Activated CD4-positive, alpha-beta T cell treated with anti-CD3 and anti-CD28 coated beads, Interleukin-2, amount 10 ng/mL, durations not matched to agents 24 days and 14 days (primary cell): ENCODE data around the gene CENPU. TPM values are rescaled to one million over a fixed set of nuclear protein-coding genes. Genes with fewer than 3 reads are reported as not detected.
A peak's percentile ranks its signal among the peaks of the same experiment; 100 is the strongest.

Source experiments
- DNase-seq: peaks from one replicate; pipeline ENCODE4 v3.0.0; 2022
- H3K27ac Mint-ChIP-seq: one replicate; pipeline ENCODE4 v1.8.0; 2022; ENCODE audit warnings: mild to moderate bottlenecking, mixed read lengths
- H3K27me3 Mint-ChIP-seq: one replicate; pipeline ENCODE4 v1.8.0; 2022; ENCODE audit warnings: mixed read lengths
- H3K36me3 Mint-ChIP-seq: one replicate; pipeline ENCODE4 v1.8.0; 2022; ENCODE audit warnings: low read depth, mild to moderate bottlenecking, mixed read lengths
- H3K4me1 Mint-ChIP-seq: one replicate; pipeline ENCODE4 v1.8.0; 2021; ENCODE audit warnings: mixed read lengths
- H3K4me3 Mint-ChIP-seq: one replicate; pipeline ENCODE4 v1.8.0; 2022; ENCODE audit warnings: mild to moderate bottlenecking, moderate library complexity, mixed read lengths
- H3K9me3 Mint-ChIP-seq: one replicate; pipeline ENCODE4 v1.8.0; 2021; ENCODE audit warnings: mixed read lengths
- intact Hi-C: fragments of 100-400 bp; cut with micrococcal nuclease; formaldehyde crosslinking; loops from one replicate; pipeline ENCODE4 v1.15.1; 2023
- total RNA-seq: library from RNA; stranded (reverse); gene quantifications from 2 replicates; pipeline ENCODE4 v1.2.3, GENCODE V29; 2022

Gene CENPU
- total RNA-seq, 1 donor from 2014 or later: 71.7 TPM

DNA sequence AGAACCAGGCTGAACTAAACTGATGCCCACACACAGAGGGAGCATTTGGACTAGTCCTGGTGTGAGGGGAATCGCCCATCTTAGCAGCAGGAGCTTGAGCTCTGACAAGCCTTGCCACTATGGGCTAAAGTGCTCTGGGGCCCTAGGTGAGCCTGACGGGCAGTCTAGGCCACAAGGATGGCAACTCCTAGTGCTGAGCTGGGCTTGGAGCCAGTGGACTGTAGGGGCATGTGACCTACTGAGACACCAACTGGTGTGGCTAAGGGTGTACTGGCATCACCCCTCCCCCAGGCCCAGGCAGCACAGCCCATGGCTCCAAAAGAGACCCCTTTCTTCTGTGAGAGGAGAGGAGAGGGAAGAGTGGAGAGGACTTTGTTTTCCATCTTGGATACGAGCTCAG is 14.5 kb downstream of the CENPU start:
- Mint-ChIP-seq H3K27ac (no peak overlapping the region), H3K4me1 (peaks cover 41% of the 10 kb centered on the region), H3K9me3 (peaks cover 13% of the 10 kb centered on the region), H3K4me3 (no peak overlapping the region), H3K27me3 (no peaks in the 10 kb centered on the region), H3K36me3 (peaks cover 73% of the 10 kb centered on the region)
- intact Hi-C loops: no loop called here
- DNase-seq: peak; percentile 51

DNA sequence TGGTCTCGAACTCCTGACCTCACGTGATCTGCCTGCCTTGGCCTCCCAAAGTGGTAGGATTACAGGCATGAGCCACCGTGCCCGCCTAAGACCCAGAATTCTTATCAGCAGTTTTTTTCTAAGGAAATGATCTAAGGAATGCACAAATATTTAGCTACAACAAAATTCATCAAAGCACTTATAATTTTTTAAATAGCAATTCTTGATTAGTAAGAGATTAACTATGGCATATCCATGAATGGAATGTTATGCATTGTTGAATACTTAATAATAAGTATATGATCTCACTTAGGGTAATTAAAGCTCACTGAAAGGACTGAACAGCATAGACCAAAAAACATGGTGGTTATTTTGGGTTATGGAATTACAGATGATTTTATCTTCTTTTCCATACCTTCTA is 18.4 kb downstream of the CENPU start:
- H3K4me1 Mint-ChIP-seq: peaks cover 32% of the 10 kb centered on the region
- intact Hi-C loops: no loop called here
- DNase-seq: no peak
- H3K27me3 Mint-ChIP-seq: no peaks in the 10 kb centered on the region
- H3K4me3 Mint-ChIP-seq: no peak overlapping the region
- no peaks in the 10 kb centered on the region for H3K9me3 Mint-ChIP-seq
- no peak overlapping the region for H3K27ac Mint-ChIP-seq
- peaks cover 64% of the 10 kb centered on the region for H3K36me3 Mint-ChIP-seq

DNA sequence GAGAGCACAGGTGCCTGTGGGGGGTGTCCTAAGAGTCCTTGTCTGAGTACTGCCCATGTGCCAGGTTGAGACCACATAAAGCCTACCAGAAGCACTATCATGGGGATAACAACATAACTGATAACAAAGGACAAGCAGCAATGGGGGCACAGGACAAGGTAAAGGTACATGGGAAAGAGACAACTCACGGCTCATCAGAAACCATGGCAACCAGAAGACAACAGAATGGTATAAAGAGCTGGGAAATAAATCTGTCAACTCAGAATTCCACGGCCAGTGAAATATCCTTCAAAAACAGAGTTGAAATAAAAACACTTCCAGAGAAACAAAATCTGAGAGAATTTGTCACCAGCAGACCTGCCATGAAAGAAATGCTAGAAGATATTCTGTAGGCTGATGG is 20.0 kb downstream of the CENPU start:
- Mint-ChIP-seq H3K36me3 (peaks cover 63% of the 10 kb centered on the region), H3K4me1 (peaks cover 26% of the 10 kb centered on the region), H3K27me3 (no peaks in the 10 kb centered on the region), H3K9me3 (no peaks in the 10 kb centered on the region), H3K27ac (no peak overlapping the region), H3K4me3 (no peak overlapping the region)
- intact Hi-C loops: no loop called here
- DNase-seq: peak; percentile 44

DNA sequence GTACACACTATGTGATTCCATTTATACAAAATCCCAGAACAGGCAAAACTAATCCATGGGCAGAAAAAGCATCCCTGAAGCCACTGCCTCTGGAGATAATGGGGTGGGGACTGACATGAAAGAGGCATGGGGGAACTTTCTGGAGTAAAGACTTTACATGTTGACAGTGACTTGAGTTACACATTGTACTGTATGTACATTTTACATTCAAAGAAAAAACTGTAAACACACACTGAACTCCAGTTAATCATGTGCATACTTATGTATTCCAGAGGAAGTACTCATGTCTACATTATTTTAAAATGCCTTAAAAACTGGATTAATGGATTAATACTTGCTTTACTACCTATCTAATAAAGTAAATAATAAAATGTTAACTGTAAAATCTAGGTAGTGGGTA is 21.6 kb downstream of the CENPU start:
- Mint-ChIP-seq H3K27ac (no peak overlapping the region), H3K9me3 (no peaks in the 10 kb centered on the region), H3K4me3 (no peak overlapping the region), H3K4me1 (peaks cover 20% of the 10 kb centered on the region), H3K36me3 (peaks cover 64% of the 10 kb centered on the region), H3K27me3 (no peaks in the 10 kb centered on the region)
- intact Hi-C loops: no loop called here
- no peak for DNase-seq

DNA sequence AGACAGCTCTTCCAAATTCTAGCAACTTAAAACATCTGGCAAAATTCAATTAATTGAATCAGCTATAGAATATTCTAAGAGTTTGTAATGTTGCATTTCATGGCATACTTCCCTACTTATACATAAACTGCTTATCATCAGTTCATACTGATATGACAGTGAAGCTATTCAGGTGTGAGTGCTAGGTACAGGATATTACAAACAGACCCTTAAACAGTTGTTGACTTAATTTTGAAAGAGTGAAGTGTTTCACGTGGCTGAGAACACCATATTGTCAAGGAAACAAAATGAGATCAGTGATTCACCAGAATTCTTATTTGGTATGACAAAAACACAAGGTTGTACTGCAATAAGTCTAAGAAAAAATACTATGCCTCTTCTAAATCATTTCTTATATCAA is 27.4 kb downstream of the CENPU start:
- no peaks in the 10 kb centered on the region for H3K27me3 Mint-ChIP-seq
- no peaks in the 10 kb centered on the region for H3K9me3 Mint-ChIP-seq
- peaks cover 62% of the 10 kb centered on the region for H3K36me3 Mint-ChIP-seq
- H3K4me3 Mint-ChIP-seq: peak overlapping the region; percentile 37
- intact Hi-C loops: loop anchor here (2.0 to 5.0 kb wide), 2 partner anchors 14 to 39 kb away; no protein-coding TSS in a partner anchor
- DNase-seq: peak; percentile 31
- H3K27ac Mint-ChIP-seq: peak overlapping the region; percentile 68
- peaks cover 22% of the 10 kb centered on the region for H3K4me1 Mint-ChIP-seq

DNA sequence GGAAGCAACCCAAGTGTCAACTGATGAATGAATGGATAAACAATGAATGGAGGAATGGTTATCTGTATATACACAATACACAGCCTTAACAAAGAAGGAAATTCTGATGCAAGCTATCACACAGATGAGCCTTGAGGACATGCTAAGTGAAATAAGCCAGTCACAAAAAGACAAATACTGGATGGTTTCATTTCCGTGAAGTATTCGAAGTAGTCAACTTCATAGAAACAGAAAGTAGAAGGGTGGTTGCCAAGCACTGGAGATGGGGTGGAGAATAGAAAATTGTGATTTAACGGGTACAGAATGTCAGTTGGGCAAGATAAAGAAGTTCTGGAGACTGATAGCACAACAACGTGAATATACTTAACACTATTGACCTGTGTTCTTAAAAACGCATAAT is 28.2 kb downstream of the CENPU start:
- Mint-ChIP-seq H3K27ac (peak overlapping the region; percentile 55), H3K4me1 (peaks cover 22% of the 10 kb centered on the region), H3K9me3 (no peaks in the 10 kb centered on the region), H3K27me3 (no peaks in the 10 kb centered on the region), H3K4me3 (peak overlapping the region; percentile 9), H3K36me3 (peaks cover 60% of the 10 kb centered on the region)
- peak; percentile 70 for DNase-seq
- intact Hi-C loops: loop anchor here (2.0 to 5.0 kb wide), 2 partner anchors 13 to 38 kb away; no protein-coding TSS in a partner anchor

DNA sequence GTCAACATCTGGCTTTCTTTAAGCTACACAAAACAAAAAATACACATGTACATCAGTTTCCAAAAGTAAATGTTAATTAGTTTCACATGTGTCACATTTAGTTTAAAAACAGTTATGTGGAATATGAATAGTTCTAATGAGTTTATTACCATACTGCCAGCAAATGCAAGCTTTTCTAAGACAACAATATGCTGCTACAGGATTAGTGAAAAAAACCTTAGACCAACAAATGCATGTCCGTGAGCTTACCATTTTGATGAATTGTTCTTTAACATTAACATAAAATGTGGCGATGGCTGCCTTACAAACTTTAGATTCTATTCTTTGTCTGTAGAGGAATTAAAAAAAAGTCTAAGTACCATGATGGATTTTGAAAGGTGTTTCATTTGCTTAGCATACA is 31.8 kb downstream of the CENPU start:
- DNase-seq: peak; percentile 3
- Mint-ChIP-seq H3K27ac (no peak overlapping the region), H3K9me3 (no peaks in the 10 kb centered on the region), H3K27me3 (no peaks in the 10 kb centered on the region), H3K36me3 (peaks cover 46% of the 10 kb centered on the region), H3K4me3 (no peak overlapping the region), H3K4me1 (peaks cover 15% of the 10 kb centered on the region)
- intact Hi-C loops: no loop called here

DNA sequence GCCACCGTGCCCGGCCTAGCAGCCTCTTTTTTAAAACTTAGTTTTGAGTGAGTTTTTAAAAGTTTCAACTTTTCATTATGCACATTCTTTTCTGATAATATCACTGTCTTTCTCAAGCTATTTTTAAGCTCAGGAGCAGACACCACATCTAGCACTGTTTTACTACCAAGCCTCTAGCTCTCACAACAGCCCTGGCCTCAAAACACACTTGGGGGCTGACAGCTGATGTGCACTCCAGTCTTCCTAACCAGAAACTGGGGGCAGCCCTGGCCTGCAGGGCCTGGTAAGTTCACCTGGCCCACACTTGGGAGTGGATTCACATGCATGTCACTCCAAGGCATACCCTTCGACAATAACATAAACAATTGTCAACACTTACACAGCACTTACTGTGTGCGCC is 34.0 kb downstream of the CENPU start:
- intact Hi-C loops: no loop called here
- Mint-ChIP-seq H3K9me3 (no peaks in the 10 kb centered on the region), H3K4me3 (no peak overlapping the region), H3K27me3 (no peaks in the 10 kb centered on the region), H3K27ac (peak overlapping the region; percentile 4), H3K4me1 (peaks cover 1% of the 10 kb centered on the region), H3K36me3 (peaks cover 44% of the 10 kb centered on the region)
- peak; percentile 52 for DNase-seq

DNA sequence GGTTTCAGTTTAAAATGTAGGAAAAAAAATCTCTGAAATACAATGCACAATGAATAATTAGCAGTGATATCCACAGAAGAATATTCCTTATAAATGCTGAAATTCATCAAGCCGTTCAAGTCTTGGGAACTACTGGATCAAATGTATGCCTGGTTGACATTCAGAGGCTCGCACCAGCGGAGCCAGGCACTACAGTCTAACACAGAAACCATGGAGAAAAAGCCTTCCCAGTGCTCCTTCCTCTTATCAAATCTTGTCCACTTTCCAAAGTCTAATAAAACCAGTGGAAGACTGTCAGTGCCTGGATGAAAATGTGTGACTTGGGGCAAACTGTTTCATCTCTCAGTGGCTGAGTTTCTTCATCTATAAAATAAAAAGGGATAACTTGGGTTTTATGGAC is 35.9 kb downstream of the CENPU start:
- Mint-ChIP-seq H3K36me3 (peaks cover 46% of the 10 kb centered on the region), H3K4me1 (peaks cover 1% of the 10 kb centered on the region), H3K27ac (no peak overlapping the region), H3K4me3 (no peak overlapping the region), H3K27me3 (no peaks in the 10 kb centered on the region), H3K9me3 (no peaks in the 10 kb centered on the region)
- peak; percentile 42 for DNase-seq
- intact Hi-C loops: no loop called here

DNA sequence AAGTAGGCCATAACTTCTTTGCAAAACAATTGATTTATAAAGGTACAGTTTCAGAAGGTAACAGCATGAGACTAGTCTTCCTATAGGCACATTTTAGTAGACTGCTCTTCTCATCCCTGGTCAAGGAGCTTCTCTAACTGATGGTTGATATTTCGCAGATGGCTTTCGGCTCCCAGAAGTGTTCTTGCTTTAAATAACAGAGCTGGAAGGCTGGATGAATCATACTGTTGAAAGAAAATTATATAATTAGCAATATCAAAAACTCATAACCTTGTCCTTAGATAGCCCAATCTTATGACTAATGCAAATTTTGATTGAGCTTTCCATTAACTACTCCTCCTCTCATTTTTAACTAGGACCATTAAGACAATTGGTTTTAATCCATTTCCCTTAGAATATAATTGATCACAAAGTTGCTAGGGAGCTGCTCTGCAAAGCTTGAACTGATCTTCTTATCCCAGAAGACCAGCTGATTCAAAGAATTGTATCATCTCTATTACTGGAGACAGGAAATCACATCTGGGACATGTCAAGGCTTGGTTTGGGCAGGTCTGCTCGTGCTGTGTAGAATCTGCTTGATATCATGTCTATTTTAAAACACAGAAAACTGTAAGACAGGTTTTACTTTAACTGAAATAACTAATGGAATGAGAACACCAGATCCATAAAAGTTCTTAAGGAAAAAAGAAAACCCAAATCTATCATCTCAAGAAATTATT is 38.6 kb downstream of the CENPU start:
- Mint-ChIP-seq H3K27me3 (no peaks in the 10 kb centered on the region), H3K36me3 (peaks cover 52% of the 10 kb centered on the region)

DNA sequence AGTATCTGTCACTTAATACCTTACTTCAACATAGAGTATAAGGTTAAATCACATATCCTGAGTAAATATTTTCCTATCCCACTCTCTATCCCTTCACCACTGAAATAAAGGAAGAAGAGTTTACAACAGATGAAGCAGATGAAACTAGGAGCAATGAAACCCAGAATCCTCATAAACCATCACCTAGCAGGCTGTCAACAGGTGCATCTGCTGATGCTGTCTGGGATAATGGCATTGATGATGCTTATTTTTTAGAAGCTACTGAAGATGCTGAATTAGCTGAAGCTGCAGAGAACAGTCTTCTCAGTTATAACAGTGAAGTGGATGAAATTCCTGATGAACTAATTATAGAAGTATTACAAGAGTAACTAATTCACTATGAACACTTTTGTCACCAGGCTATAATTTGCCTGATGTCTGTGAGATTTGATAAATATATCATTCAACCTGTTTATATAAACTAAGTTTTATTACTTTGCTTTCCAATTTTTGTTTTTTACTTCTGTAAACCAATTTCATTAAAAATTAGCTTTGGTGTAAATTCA is 39.4 kb downstream of the CENPU start:
- intact Hi-C loops: loop anchor here (5.0 kb wide), 1 partner anchor 42 kb away; no protein-coding TSS in a partner anchor
- Mint-ChIP-seq H3K36me3 (peaks cover 50% of the 10 kb centered on the region), H3K9me3 (no peaks in the 10 kb centered on the region), H3K27me3 (no peaks in the 10 kb centered on the region), H3K27ac (no peak overlapping the region), H3K4me1 (peaks cover 1% of the 10 kb centered on the region), H3K4me3 (no peak overlapping the region)
- DNase-seq: peak; percentile 21

More for the DNA sequence above, 38.6 kb downstream of the CENPU start:
- H3K4me3 Mint-ChIP-seq: no peak overlapping the region
- no peaks in the 10 kb centered on the region for H3K9me3 Mint-ChIP-seq
- intact Hi-C loops: no loop called here
- DNase-seq: peak; percentile 22
- H3K4me1 Mint-ChIP-seq: peaks cover 1% of the 10 kb centered on the region
- no peak overlapping the region for H3K27ac Mint-ChIP-seq

DNA sequence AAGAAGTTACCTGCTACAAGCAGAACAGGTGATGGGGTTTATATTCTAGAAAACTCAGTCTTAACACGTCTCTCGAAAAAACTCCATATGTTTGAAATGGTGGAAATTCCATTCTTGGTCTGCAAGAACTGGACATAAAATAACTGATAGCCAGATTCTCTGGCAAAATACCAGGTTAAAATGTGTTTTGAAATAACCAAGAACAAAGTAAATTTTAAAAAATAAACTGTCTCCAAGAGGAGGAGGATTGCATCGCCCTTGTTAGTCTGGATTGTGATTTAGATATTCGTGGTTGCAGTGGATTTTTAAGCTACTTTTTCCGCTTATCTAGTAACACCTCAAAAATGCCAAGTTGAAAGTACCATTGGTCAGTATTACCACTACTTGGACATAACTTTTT is 40.8 kb downstream of the CENPU start:
- H3K27me3 Mint-ChIP-seq: no peaks in the 10 kb centered on the region
- H3K36me3 Mint-ChIP-seq: peaks cover 50% of the 10 kb centered on the region
- no peaks in the 10 kb centered on the region for H3K9me3 Mint-ChIP-seq
- DNase-seq: peak; percentile 8
- H3K4me3 Mint-ChIP-seq: no peak overlapping the region
- H3K27ac Mint-ChIP-seq: no peak overlapping the region
- H3K4me1 Mint-ChIP-seq: peaks cover 10% of the 10 kb centered on the region
- intact Hi-C loops: loop anchor here (2.0 to 5.0 kb wide), 2 partner anchors 14 to 41 kb away; no protein-coding TSS in a partner anchor

DNA sequence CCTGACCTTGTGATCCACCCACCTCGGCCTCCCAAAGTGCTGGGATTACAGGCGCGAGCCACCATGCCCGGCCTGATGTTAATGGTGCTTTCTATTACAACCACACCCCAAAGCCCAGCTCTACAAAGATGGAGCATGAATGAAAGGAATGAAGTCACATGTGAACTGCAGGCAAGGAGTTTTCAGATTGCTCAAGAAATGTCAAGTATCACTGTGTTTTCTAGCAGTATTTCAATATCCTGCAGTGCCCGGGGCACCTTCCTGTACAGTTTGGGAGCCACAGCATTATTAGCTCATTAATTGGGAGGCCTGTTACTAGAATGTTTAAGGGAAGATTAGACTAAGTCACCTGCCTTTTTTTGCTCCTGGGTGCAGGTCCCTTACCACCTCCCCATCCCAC is 44.2 kb downstream of the CENPU start:
- H3K9me3 Mint-ChIP-seq: no peaks in the 10 kb centered on the region
- H3K27ac Mint-ChIP-seq: no peak overlapping the region
- H3K4me1 Mint-ChIP-seq: peaks cover 17% of the 10 kb centered on the region
- H3K36me3 Mint-ChIP-seq: peaks cover 32% of the 10 kb centered on the region
- intact Hi-C loops: loop anchor here (5.0 kb wide), 1 partner anchor 37 kb away; no protein-coding TSS in a partner anchor
- DNase-seq: no peak
- H3K4me3 Mint-ChIP-seq: no peak overlapping the region
- H3K27me3 Mint-ChIP-seq: no peaks in the 10 kb centered on the region

DNA sequence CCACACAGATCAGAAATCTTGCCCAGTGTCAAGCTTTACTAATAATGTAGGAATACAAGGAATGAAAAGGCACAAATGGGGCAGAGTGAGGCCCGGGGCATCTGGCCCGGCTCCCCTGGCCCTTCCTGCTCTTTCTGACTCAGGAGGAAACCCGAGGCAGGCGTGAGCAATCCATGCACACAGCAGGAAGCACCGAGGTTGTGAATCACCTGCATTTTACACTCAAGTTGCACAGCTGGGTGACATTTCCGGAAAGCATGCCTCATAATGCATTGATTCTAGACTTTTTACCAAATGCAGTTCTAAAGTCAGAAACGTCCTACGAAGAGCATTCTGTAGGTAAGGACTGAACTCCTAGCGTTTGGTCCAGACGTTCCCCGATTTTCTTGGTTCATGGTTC is 45.4 kb downstream of the CENPU start:
- peak overlapping the region; percentile 8 for H3K27ac Mint-ChIP-seq
- DNase-seq: no peak
- intact Hi-C loops: no loop called here
- H3K4me1 Mint-ChIP-seq: peaks cover 20% of the 10 kb centered on the region
- H3K27me3 Mint-ChIP-seq: no peaks in the 10 kb centered on the region
- no peaks in the 10 kb centered on the region for H3K9me3 Mint-ChIP-seq
- peaks cover 23% of the 10 kb centered on the region for H3K36me3 Mint-ChIP-seq
- no peak overlapping the region for H3K4me3 Mint-ChIP-seq
